Measurements from ENCODE around the gene CPOX.
"Not testable (repeated sequence)": the region's sequence is repeated elsewhere in the genome, so short reads cannot be mapped to it uniquely, and the experiment has no call there.

CPOX gene

GRCh38 chr3:98593046-98593936 lies at the start of gene CPOX:
Gene CPOX, minus strand, starts transcription at chr3:98593611. Its CDS starts 107 bp downstream, at chr3:98593504.
- peak; percentile 58 for DNase-seq (ENCODE audit: low read depth)

- DNase-seq (ENCODE audit: low read depth) = not testable (repeated sequence)
Measured at GRCh38 chr3:98642769-98643168, 49.4 kb upstream of the CPOX start.

- not testable (repeated sequence) for DNase-seq (ENCODE audit: low read depth)
Measured at GRCh38 chr3:98641756-98642155, 48.3 kb upstream of the CPOX start.

- DNase-seq (ENCODE audit: low read depth) = not testable (repeated sequence)
Measured at GRCh38 chr3:98638515-98638914, 45.1 kb upstream of the CPOX start.

GRCh38 chr3:98630416-98630815 lies 37.0 kb upstream of the CPOX start:
- DNase-seq (ENCODE audit: low read depth) = no peak

- no peak for DNase-seq (ENCODE audit: low read depth)
Measured at GRCh38 chr3:98628317-98628716, 34.9 kb upstream of the CPOX start.

GRCh38 chr3:98626151-98626550 lies 32.7 kb upstream of the CPOX start:
- DNase-seq (ENCODE audit: low read depth) = no peak

- DNase-seq (ENCODE audit: low read depth) = no peak
Measured at GRCh38 chr3:98623572-98624280, 30.3 kb upstream of the CPOX start.

- DNase-seq (ENCODE audit: low read depth) = no peak
Measured at GRCh38 chr3:98617841-98618240, 24.4 kb upstream of the CPOX start.

- DNase-seq (ENCODE audit: low read depth) = peak; percentile 31
Measured at GRCh38 chr3:98613616-98614015, 20.2 kb upstream of the CPOX start.

- DNase-seq (ENCODE audit: low read depth) = no peak
Measured at GRCh38 chr3:98612996-98613517, 19.6 kb upstream of the CPOX start.

GRCh38 chr3:98612587-98612986 lies 19.2 kb upstream of the CPOX start:
- DNase-seq (ENCODE audit: low read depth) = no peak

GRCh38 chr3:98608029-98608428 lies 14.6 kb upstream of the CPOX start:
- no peak for DNase-seq (ENCODE audit: low read depth)

- no peak for DNase-seq (ENCODE audit: low read depth)
Measured at GRCh38 chr3:98603580-98603979, 10.2 kb upstream of the CPOX start.

- no peak for DNase-seq (ENCODE audit: low read depth)
Measured at GRCh38 chr3:98602078-98602678, 8.8 kb upstream of the CPOX start.

- no peak for DNase-seq (ENCODE audit: low read depth)
Measured at GRCh38 chr3:98601180-98601579, 7.8 kb upstream of the CPOX start.

GRCh38 chr3:98600412-98601095 lies 7.1 kb upstream of the CPOX start:
- DNase-seq (ENCODE audit: low read depth) = no peak

- no peak for DNase-seq (ENCODE audit: low read depth)
Measured at GRCh38 chr3:98599647-98600411, 6.4 kb upstream of the CPOX start.

GRCh38 chr3:98598492-98598891 lies 5.1 kb upstream of the CPOX start:
- no peak for DNase-seq (ENCODE audit: low read depth)

- DNase-seq (ENCODE audit: low read depth) = no peak
Measured at GRCh38 chr3:98596541-98597500, 3.4 kb upstream of the CPOX start.
